ENCODE measurements around the gene SLC14A1. TPM values are rescaled to one million over a fixed set of nuclear protein-coding genes. Genes with fewer than 3 reads are reported as not detected.

SLC14A1 gene
- total and polyA plus RNA-seq, 10 of the 15 experiments (the other 5 are each of a cell fraction or from before 2014, with no cell fraction given): 0.06 to 0.67 (median 0.10) TPM; not detected in 2

DNA sequence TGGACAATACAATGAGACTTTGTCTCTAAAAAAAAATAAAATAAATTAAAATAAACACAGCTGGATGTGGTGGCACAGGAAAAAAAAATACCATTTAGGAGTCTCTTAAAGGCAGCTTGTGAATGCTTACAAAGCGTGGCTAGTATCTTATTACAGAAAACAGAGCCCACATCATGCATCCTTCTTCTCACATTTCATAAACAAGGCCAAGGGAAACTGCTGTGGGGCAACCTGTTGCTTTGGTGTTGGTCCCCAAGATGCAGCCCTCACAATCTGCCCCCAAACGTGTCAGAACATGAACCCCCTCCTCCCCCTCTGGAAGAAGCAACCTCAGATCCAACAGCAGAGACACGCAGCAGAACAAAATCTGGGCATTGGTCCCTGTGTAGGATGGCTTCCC lies 2.6 kb downstream of the SLC14A1 start:
- ChIA-PET RAD21 (ENCODE audit: unreplicated experiment) (interaction anchor here (8.2 kb wide), 1 partner anchor 153 kb away, joined by 87 read pairs; no protein-coding TSS in a partner anchor), SMC1A (ENCODE audit: uncharacterized antibody, unreplicated experiment) (interaction anchor here (1.2 to 14.1 kb wide), 3 partner anchors 9 to 155 kb away, joined by 3 to 162 read pairs (median 4); no protein-coding TSS in a partner anchor), POLR2A (no interaction called here), CTCF (interaction anchor here (3.8 to 11.6 kb wide), 3 partner anchors 62 to 347 kb away, joined by 16 to 189 read pairs (median 93); partner anchors contain the start of gene PSTPIP2)
- DNase-seq (ENCODE audit: low read depth, low spot score) (no peak), FAIRE-seq (no peak), ATAC-seq (no peak)
- no TSS peak for BruUV-seq (replicated peaks)
- WGBS (ENCODE audit: insufficient coverage, insufficient replicate concordance, low lambda C conversion rate, missing lambda C conversion rate): 0% methylated on average over 3 of the region's 3 CpGs
- Histone ChIP-seq H3K9ac (ENCODE audit: control insufficient read depth, insufficient read depth, low read length) (no peak overlapping the region), H3K27me3 (replicated peaks in 1 of 2; ENCODE audit: control insufficient read depth in 2 of 2, insufficient read depth in 2 of 2, low read length in 1 of 2) (no peaks in the 10 kb centered on the region; a peak in 2 of 4 replicates), H2AFZ (ENCODE audit: control insufficient read depth, low read depth, low read length) (no peak overlapping the region), H3K27ac (ENCODE audit: control insufficient read depth, insufficient read depth) (no peak overlapping the region), H3K4me2 (ENCODE audit: control insufficient read depth, insufficient read depth) (no peak overlapping the region), H3K9me3 (replicated peaks; ENCODE audit: control insufficient read depth, insufficient read depth, low read length) (no peaks in the 10 kb centered on the region; the same call in 2 of the 3 replicates), H4K20me1 (ENCODE audit: control insufficient read depth, insufficient read depth) (no peaks in the 10 kb centered on the region), H3K4me1 (ENCODE audit: control insufficient read depth, insufficient read depth, low read length) (no peaks in the 10 kb centered on the region), H3K79me2 (ENCODE audit: control insufficient read depth, insufficient read depth, low read length) (no peaks in the 10 kb centered on the region), H3K4me3 (no peak overlapping the region), H3K36me3 (ENCODE audit: control insufficient read depth in 2 of 2, insufficient read depth in 2 of 2, low read length in 1 of 2) (no peaks in the 10 kb centered on the region)
- in situ Hi-C loops (cut with MboI) (no loop called here), intact Hi-C loops (cut with micrococcal nuclease; ENCODE audit: unreplicated experiment) (no loop called here)
- TF ChIP-seq ZBTB4 (CRISPR knock-in tag; IDR thresholded peaks at IDR 0.05): no peak
- TF ChIP-seq NRF1 (conservative IDR thresholded peaks at IDR 0.05; ENCODE audit: low read depth, low read length): no peak
- TF ChIP-seq SUPT20H (IDR thresholded peaks at IDR 0.05; ENCODE audit: borderline replicate concordance, control insufficient read depth, low read depth, low read length): no peak
- TF ChIP-seq, protein P1, sequence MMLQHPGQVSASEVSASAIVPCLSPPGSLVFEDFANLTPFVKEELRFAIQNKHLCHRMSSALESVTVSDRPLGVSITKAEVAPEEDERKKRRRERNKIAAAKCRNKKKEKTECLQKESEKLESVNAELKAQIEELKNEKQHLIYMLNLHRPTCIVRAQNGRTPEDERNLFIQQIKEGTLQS (IDR thresholded peaks at IDR 0.05; ENCODE audit: borderline replicate concordance, extremely low read depth, low read depth, low read length): no peak
